Loucy (cell line): ENCODE results near the gene DISP3.

Source experiments
- EZH2phosphoT487 ChIP-seq: fragments of 200-600 bp; IDR thresholded peaks from 2 replicates; pipeline ENCODE4 v1.6.1; 2018; ENCODE audit warnings: antibody characterized with exemption, mild to moderate bottlenecking, moderate library complexity, borderline replicate concordance
- TF ChIP-seq, protein P1 (sequence below): fragments of 200-600 bp; sonication (generic); conservative IDR thresholded peaks from 2 replicates; pipeline ENCODE4 v1.5.1; 2014; ENCODE audit warnings: mild to moderate bottlenecking, antibody characterized with exemption, low read length

DNA sequence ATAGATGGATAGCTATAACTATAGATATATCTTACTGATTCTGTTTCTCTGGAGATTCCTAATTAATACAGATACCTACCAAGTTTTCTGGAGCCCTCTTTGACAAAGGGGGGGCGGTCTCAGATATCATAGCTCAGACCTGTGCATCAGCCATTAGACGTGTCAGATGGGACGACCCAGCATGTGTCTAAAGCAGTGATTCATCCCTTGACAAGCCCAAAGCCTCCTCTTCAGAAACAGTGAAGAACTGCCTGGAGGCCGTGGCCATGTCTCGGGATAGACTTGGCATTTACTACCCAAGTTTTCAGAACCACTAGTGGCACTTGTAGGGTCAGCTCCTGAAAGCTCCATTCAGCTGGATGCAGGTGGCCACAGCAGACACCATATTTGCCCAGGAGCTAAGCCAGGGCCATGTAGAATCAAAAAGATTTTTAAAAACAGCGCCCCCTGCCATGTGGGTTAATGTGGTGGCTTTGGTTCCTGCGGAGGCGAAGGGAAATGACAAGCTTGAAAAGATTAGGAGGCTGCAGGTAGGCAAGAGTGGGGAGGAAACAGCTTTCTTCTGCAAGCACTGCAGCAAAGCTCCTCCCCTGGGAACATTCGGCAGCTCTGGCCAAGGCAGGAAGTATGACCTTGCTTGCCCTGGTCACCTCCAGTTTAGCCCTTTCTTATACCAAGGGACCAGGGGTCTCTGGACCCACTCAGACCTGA is 93.1 kb downstream of the DISP3 start:
- TF ChIP-seq, protein P1, sequence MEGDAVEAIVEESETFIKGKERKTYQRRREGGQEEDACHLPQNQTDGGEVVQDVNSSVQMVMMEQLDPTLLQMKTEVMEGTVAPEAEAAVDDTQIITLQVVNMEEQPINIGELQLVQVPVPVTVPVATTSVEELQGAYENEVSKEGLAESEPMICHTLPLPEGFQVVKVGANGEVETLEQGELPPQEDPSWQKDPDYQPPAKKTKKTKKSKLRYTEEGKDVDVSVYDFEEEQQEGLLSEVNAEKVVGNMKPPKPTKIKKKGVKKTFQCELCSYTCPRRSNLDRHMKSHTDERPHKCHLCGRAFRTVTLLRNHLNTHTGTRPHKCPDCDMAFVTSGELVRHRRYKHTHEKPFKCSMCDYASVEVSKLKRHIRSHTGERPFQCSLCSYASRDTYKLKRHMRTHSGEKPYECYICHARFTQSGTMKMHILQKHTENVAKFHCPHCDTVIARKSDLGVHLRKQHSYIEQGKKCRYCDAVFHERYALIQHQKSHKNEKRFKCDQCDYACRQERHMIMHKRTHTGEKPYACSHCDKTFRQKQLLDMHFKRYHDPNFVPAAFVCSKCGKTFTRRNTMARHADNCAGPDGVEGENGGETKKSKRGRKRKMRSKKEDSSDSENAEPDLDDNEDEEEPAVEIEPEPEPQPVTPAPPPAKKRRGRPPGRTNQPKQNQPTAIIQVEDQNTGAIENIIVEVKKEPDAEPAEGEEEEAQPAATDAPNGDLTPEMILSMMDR, result peak; percentile 55
- TF ChIP-seq EZH2phosphoT487, result no peak
